H9 (cell line): ENCODE results near the gene XPR1. TPM values are rescaled to one million over a fixed set of nuclear protein-coding genes. Genes with fewer than 3 reads are reported as not detected.
A peak's percentile ranks its signal among the peaks of the same experiment; 100 is the strongest.

Experiments used
- DNase-seq: peaks from one replicate; pipeline ENCODE4 v3.0.0-alpha.2; 2017
- H2AFZ ChIP-seq: one replicate; pipeline ENCODE4 v1.6.1; 2013; ENCODE audit warnings: mild to moderate bottlenecking, low read length, control low read depth, moderate library complexity
- H2AK5ac ChIP-seq: 2 replicates; pipeline ENCODE4 v1.6.1; 2013; ENCODE audit warnings: low read length, control low read depth, mixed read lengths; ENCODE audit not compliant: insufficient read length
- H2BK120ac ChIP-seq: one replicate; pipeline ENCODE4 v1.6.1; 2013; ENCODE audit warnings: low read depth, mild to moderate bottlenecking, low read length, control low read depth, inconsistent platforms; ENCODE audit not compliant: poor library complexity, severe bottlenecking
- H2BK12ac ChIP-seq: 2 replicates; pipeline ENCODE4 v1.6.1; 2013; ENCODE audit warnings: low read length, control low read depth, mixed read lengths, low read depth; ENCODE audit not compliant: insufficient read length
- H2BK15ac ChIP-seq: 2 replicates; pipeline ENCODE4 v1.6.1; 2013; ENCODE audit warnings: low read depth, low read length, control low read depth
- H2BK20ac ChIP-seq: one replicate; pipeline ENCODE4 v1.6.1; 2013; ENCODE audit warnings: low read depth, mild to moderate bottlenecking, low read length, control low read depth, inconsistent platforms; ENCODE audit not compliant: poor library complexity, severe bottlenecking
- H2BK5ac ChIP-seq: 2 replicates; pipeline ENCODE4 v1.6.1; 2013; ENCODE audit warnings: low read length, control low read depth, mixed read lengths; ENCODE audit not compliant: insufficient read length
- H3K14ac ChIP-seq: 2 replicates; pipeline ENCODE4 v1.6.1; 2013; ENCODE audit warnings: low read length, control low read depth; ENCODE audit not compliant: insufficient read depth
- H3K18ac ChIP-seq: 2 replicates; pipeline ENCODE4 v1.6.1; 2013; ENCODE audit warnings: low read depth, mild to moderate bottlenecking, mixed read lengths, low read length, control low read depth; ENCODE audit not compliant: insufficient read length
- H3K23ac ChIP-seq: 2 replicates; pipeline ENCODE4 v1.6.1; 2013; ENCODE audit warnings: low read length, control low read depth, mixed read lengths, low read depth; ENCODE audit not compliant: insufficient read length
- H3K23me2 ChIP-seq: 2 replicates; pipeline ENCODE4 v1.6.1; 2013; ENCODE audit warnings: low read depth, mild to moderate bottlenecking, mixed read lengths, low read length, control low read depth; ENCODE audit not compliant: insufficient read length, poor library complexity, severe bottlenecking
- H3K27ac ChIP-seq: 2 replicates; pipeline ENCODE4 v1.5.1; 2013; ENCODE audit warnings: low read length, control low read depth, mixed read lengths, low read depth; ENCODE audit not compliant: insufficient read length
- H3K27me3 ChIP-seq: 2 replicates; pipeline ENCODE4 v1.6.1; 2013; ENCODE audit warnings: low read length, control low read depth, inconsistent platforms; ENCODE audit not compliant: insufficient read depth
- H3K4ac ChIP-seq: 2 replicates; pipeline ENCODE4 v1.6.1; 2013; ENCODE audit warnings: low read depth, mild to moderate bottlenecking, control low read depth, inconsistent platforms, low read length, moderate library complexity
- H3K4me1 ChIP-seq: 2 replicates; pipeline ENCODE4 v1.6.1; 2013; ENCODE audit warnings: low read length, control low read depth, inconsistent platforms; ENCODE audit not compliant: insufficient read depth
- H3K4me2 ChIP-seq: 2 replicates; pipeline ENCODE4 v1.6.1; 2013; ENCODE audit warnings: low read length, control low read depth, mixed read lengths; ENCODE audit not compliant: insufficient read length, insufficient read depth
- H3K56ac ChIP-seq: 2 replicates; pipeline ENCODE4 v1.6.1; 2013; ENCODE audit warnings: low read depth, mild to moderate bottlenecking, mixed read lengths, low read length, control low read depth; ENCODE audit not compliant: insufficient read length
- H3K79me1 ChIP-seq: 2 replicates; pipeline ENCODE4 v1.6.1; 2013; ENCODE audit warnings: low read depth, mild to moderate bottlenecking, moderate library complexity, low read length, control low read depth, inconsistent platforms; ENCODE audit not compliant: insufficient read depth, poor library complexity, severe bottlenecking
- H3K79me2 ChIP-seq: 2 replicates; pipeline ENCODE4 v1.6.1; 2013; ENCODE audit warnings: low read length, control low read depth, inconsistent platforms; ENCODE audit not compliant: insufficient read depth
- H3K9ac ChIP-seq: 2 replicates; pipeline ENCODE4 v1.6.1; 2013; ENCODE audit warnings: low read length, control low read depth, mixed read lengths; ENCODE audit not compliant: insufficient read length; ENCODE audit errors: extremely low read depth
- H3K9me3 ChIP-seq: one replicate; pipeline ENCODE4 v1.6.1; 2013; ENCODE audit warnings: low read depth, low read length, inconsistent platforms; ENCODE audit not compliant: control insufficient read depth
- H3T11ph ChIP-seq: one replicate; pipeline ENCODE4 v1.6.1; 2013; ENCODE audit warnings: mild to moderate bottlenecking, low read length, control low read depth, inconsistent platforms
- H4K20me1 ChIP-seq: one replicate; pipeline ENCODE4 v1.6.1; 2013; ENCODE audit not compliant: control insufficient read depth, insufficient read length, insufficient read depth
- H4K5ac ChIP-seq: 2 replicates; pipeline ENCODE4 v1.6.1; 2013; ENCODE audit warnings: low read depth, mild to moderate bottlenecking, mixed read lengths, low read length, control low read depth; ENCODE audit not compliant: insufficient read length
- H4K8ac ChIP-seq: replicated peaks from 2 replicates; pipeline ENCODE4 v1.6.1; 2013; ENCODE audit warnings: low read length, control low read depth, mixed read lengths, low read depth; ENCODE audit not compliant: insufficient read length
- H4K91ac ChIP-seq: 2 replicates; pipeline ENCODE4 v1.6.1; 2013; ENCODE audit warnings: low read depth, mild to moderate bottlenecking, moderate library complexity, mixed read lengths, low read length, control low read depth; ENCODE audit not compliant: insufficient read length
- H3K27ac Mint-ChIP-seq, 3 experiments: 2 replicates in 2 of 3; 3 replicates in 1 of 3; pipeline ENCODE4 v1.8.0; 2020 to 2021; ENCODE audit warnings: mixed read lengths in 3 of 3, mild to moderate bottlenecking in 1 of 3, moderate library complexity in 1 of 3
- H3K27me3 Mint-ChIP-seq: 2 replicates; pipeline ENCODE4 v1.8.0; 2021; ENCODE audit warnings: low read depth, mild to moderate bottlenecking, moderate library complexity, mixed read lengths
- H3K36me3 Mint-ChIP-seq, 3 experiments: 2 replicates in 2 of 3; 3 replicates in 1 of 3; pipeline ENCODE4 v1.8.0; 2020 to 2021; ENCODE audit warnings: low read depth in 3 of 3, mixed read lengths in 3 of 3; ENCODE audit not compliant: insufficient read depth in 1 of 3
- H3K4me1 Mint-ChIP-seq, 2 experiments: 2 replicates each; pipeline ENCODE4 v1.8.0; 2020; ENCODE audit warnings: mixed read lengths in 2 of 2
- H3K4me3 Mint-ChIP-seq, 2 experiments: 2 replicates in 1 of 2; 3 replicates in 1 of 2; pipeline ENCODE4 v1.8.0; 2020 to 2021; ENCODE audit warnings: mild to moderate bottlenecking in 2 of 2, mixed read lengths in 2 of 2, moderate library complexity in 1 of 2
- H3K9me3 Mint-ChIP-seq, 2 experiments: 2 replicates in 1 of 2; 3 replicates in 1 of 2; pipeline ENCODE4 v1.8.0; 2020; ENCODE audit warnings: mild to moderate bottlenecking in 2 of 2, mixed read lengths in 2 of 2, moderate library complexity in 1 of 2
- CTCF ChIP-seq: fragments of 200-600 bp; sonication (generic); conservative IDR thresholded peaks from 3 replicates; pipeline ENCODE4 v1.8.0; 2021; ENCODE audit warnings: antibody characterized with exemption, mild to moderate bottlenecking
- WGBS: extraction: QIAGEN DNeasy Blood & Tissue Kit; methylation state at CpG from one replicate; pipeline ENCODE4 v1.1.7; 2013; ENCODE audit warnings: missing lambda C conversion rate, low lambda C conversion rate, mixed read lengths; ENCODE audit not compliant: insufficient read length; ENCODE audit errors: extremely low coverage; 5-methylcytosine and 5-hydroxymethylcytosine counted together
- total RNA-seq: library from RNA; stranded (reverse); gene quantifications from 2 replicates; pipeline ENCODE4 v1.2.1, GENCODE V29; 2021

Gene XPR1
- total RNA-seq, 1 experiment from 2014 or later, result 34.1 TPM

DNA sequence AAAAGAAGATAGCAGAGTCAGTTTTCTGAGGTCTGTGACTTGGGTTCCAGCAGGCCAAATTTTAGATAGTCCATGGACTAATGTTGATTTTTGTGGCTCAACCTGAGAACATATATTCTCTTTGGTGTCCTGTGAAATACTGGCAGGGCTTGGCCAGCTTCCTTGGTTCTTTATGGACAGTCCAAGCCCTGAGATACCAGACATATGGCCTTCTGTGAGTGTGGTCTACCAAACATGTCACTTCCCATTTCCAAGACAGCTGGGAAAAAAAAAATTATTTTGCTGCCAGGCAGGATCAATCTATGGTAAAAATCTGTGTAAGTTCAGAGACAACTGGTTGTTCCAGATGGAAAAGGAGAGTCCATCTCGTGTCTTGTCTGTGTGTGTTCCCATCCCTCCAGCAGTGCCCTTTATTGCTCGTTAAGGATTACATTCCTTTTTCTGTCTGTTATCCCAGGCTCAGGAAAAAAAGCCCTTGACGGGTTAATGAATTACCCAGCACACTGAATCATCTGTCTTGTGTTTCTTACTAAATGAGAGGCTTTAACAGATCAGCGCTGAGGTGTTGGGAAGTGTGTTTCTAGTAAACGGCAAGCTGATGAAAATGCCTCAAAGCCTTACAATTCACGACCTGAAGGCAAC is 33.4 kb upstream of the XPR1 start:
- Histone ChIP-seq H3K9me3 (no peaks in the 10 kb centered on the region), H3K9ac (no peak overlapping the region), H2BK5ac (no peak overlapping the region), H4K91ac (no peak overlapping the region), H3K18ac (no peak overlapping the region), H3K4me2 (no peak overlapping the region), H3T11ph (no peak overlapping the region), H2BK12ac (no peak overlapping the region), H2AK5ac (no peak overlapping the region), H4K20me1 (no peaks in the 10 kb centered on the region), H4K5ac (no peak overlapping the region), H3K27me3 (no peaks in the 10 kb centered on the region; the same call in 1 of the 2 replicates), H3K4me1 (no peaks in the 10 kb centered on the region), H2BK15ac (no peak overlapping the region), H3K23ac (no peak overlapping the region), H3K27ac (no peak overlapping the region), H3K56ac (no peak overlapping the region), H2BK120ac (peak overlapping the region; percentile 38), H2BK20ac (no peak overlapping the region), H3K79me2 (no peaks in the 10 kb centered on the region), H3K23me2 (no peaks in the 10 kb centered on the region), H4K8ac (no peak overlapping the region), H3K79me1 (no peaks in the 10 kb centered on the region), H2AFZ (no peak overlapping the region), H3K14ac (no peak overlapping the region), H3K4ac (no peak overlapping the region)
- TF ChIP-seq CTCF, result no peak
- H3K4me3 Mint-ChIP-seq, result no peak overlapping the region
- H3K4me1 Mint-ChIP-seq, result 0 out of 4 replicates have a peak, but pooled peaks cover 0 to under 1% of the 10 kb centered on the region in 2 experiments
- no peak for DNase-seq
- no CpG with 5 or more reads among the region's 6 CpGs for WGBS
- H3K9me3 Mint-ChIP-seq, result no peaks in the 10 kb centered on the region
- H3K27ac Mint-ChIP-seq, result no peak overlapping the region; a peak in 1 of 7 replicates
- H3K36me3 Mint-ChIP-seq, result no peaks in the 10 kb centered on the region
- peaks cover 4% of the 10 kb centered on the region for H3K27me3 Mint-ChIP-seq
